AG09319 (cell line): ENCODE results near the gene TMEM119.

ENCODE experiments used
- DNase-seq: peaks from one replicate; pipeline ENCODE4 v3.0.0-alpha.2; 2010; ENCODE audit warnings: low read depth; ENCODE audit errors: extremely low read depth
- TF ChIP-seq, protein P1 (sequence below): IDR thresholded peaks from 2 replicates; pipeline ENCODE4 v1.5.1; 2011; ENCODE audit warnings: low read depth, mild to moderate bottlenecking, inconsistent platforms, low read length, moderate library complexity

Gene TMEM119

DNA sequence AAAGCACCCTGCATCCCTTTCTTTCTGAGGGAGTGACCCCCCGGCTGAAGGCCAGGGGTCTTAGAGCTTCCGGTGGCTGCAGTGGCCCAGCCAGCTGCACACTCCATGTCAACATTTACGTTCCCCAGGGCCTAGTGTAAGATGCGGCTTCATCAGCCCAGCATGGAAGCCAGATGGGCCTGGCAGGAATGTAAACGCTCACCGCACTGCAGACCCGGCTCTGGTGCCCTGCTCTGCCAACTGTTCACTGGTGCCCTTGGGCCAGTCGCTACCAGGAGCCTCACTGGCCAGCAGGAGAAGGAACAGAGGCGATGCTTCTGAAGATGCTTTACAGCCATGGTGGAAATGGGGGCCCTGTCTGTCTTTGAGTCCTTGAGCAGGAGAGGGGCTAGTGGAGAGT, 8.6 kb upstream of the TMEM119 start:
- DNase-seq = no peak
- TF ChIP-seq, protein P1, sequence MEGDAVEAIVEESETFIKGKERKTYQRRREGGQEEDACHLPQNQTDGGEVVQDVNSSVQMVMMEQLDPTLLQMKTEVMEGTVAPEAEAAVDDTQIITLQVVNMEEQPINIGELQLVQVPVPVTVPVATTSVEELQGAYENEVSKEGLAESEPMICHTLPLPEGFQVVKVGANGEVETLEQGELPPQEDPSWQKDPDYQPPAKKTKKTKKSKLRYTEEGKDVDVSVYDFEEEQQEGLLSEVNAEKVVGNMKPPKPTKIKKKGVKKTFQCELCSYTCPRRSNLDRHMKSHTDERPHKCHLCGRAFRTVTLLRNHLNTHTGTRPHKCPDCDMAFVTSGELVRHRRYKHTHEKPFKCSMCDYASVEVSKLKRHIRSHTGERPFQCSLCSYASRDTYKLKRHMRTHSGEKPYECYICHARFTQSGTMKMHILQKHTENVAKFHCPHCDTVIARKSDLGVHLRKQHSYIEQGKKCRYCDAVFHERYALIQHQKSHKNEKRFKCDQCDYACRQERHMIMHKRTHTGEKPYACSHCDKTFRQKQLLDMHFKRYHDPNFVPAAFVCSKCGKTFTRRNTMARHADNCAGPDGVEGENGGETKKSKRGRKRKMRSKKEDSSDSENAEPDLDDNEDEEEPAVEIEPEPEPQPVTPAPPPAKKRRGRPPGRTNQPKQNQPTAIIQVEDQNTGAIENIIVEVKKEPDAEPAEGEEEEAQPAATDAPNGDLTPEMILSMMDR = no peak

DNA sequence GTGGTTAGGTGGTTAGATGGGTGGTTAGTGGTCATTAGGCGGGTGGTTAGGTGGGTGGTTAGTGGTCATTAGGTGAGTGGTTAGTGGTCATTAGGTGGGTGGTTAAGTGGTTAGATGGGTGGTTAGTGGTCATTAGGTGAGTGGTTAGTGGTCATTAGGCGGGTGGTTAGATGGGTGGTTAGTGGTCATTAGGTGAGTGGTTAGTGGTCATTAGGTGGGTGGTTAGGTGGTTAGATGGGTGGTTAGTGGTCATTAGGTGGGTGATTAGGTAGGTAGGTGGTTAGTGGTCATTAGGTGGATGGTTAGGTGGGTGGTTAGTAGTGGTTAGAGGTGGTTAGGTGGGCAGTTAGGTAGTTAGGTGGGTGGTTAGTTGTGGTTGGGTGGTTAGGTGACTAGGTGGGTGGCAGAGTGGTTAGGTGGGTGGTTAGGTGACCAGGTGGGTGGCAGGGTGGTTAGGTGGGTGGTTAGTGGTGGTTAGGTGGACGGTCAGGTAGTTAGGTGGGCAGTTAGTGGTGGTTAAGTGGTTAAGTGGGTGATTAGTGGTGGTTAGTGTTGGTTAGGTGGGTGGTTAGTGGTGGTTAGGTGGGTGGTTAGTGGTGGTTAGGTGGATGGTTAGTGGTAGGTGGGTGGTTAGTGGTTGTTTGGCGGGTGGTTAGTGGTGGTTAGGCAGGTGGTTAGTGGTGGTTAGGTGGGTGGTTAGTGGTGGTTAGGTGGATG, 8.0 kb upstream of the TMEM119 start:
- no peak for DNase-seq
- TF ChIP-seq, protein P1 = no peak

DNA sequence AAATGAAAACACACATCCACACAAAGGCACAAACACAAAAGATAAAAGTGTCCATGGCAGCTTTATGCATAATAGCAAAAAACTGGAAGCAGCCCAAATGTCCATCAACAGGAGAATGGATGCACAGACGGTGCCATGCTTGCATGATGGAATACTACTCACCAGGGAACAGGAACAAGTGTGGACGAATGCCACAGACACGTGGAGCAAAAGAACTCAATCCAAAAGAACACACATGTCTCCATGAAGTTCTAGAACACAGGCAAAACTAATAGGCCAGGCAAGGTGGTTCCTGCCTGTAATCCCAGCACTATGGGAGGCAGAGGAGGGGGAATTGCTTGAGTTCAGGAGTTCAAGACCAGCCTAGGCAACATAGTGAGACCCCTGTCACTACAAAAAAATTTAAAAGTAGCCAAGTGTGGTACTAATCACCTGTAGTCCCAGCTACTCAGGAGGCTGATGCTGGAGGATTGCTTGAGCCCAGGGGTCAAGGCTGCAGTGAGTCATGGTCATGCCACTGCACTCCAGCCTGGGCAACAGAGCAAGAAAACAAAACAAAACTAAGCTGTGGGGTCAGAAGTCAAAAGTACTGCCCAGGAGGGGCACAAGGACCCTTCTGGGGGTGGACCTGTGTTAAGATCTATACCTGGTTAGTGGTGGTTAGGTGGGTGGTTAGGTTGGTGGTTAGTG, 7.3 kb upstream of the TMEM119 start:
- TF ChIP-seq, protein P1 = no peak
- DNase-seq = no peak

- no peak for DNase-seq
- TF ChIP-seq, protein P1 = no peak
Observed at GRCh38 chr12:108604208-108604941, 6.5 kb upstream of the TMEM119 start.

DNA sequence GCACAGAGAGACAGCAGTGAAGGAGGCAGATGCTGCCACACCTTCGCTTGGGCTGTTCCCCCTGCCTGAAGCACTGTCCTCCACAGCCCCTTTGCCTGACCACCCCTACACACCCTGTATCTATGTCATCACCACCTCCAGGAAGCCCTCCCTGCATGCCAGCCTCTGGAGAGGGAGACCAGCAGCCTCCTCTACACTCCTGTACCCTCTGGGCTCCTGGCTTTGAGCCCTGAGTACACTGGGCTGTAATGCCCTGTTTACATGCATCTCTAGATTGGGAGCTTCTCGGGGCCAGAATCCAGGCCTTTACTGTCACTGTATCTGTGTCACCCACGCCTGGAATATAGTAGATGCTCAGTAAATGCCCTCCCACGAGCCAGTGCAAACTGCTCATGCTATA, 5.9 kb upstream of the TMEM119 start:
- TF ChIP-seq, protein P1 = no peak
- no peak for DNase-seq

DNA sequence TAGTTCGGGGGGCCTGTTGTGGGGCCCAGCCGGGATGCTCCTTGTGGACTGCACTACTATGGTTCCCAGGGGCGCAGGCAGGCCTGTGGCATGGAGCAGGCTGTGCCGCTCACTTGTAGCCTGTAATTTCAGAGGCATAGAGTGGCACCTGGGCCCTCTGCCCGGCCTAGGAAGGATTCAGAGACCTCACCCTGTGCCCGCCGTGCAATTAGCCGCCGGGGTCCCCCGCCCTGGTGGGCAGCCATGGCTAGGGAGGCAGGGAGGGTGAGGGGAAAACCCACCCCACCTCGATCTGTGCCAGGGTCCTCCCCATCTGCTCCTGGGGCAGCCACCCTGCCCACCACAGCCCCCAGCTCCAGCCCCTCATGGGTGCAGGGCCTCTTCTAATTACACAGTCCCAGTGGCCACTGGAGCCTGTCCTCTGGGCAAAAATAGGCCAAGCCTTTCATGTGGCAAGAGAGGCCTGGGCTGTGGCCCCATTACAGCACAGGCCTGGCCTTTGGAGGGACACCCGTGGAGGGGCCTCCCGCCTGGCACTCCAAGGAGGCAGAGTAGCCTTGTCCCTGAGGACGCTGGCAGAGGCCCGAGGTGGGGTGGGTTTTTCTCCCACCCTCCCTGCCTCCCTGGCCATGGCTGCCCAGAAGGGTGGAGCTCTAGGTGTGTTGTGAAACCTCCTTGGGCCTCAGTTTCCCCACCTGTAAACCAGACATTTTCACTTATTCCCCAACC, 5.3 kb upstream of the TMEM119 start:
- TF ChIP-seq, protein P1 = no peak
- no peak for DNase-seq
